NK-92 (cell line): ENCODE results near the gene CHAT.

Experiments
- DNase-seq: peaks from one replicate; lab custom pipeline; 2025; ENCODE audit not compliant: unreplicated experiment; lab: John Stamatoyannopoulos, UW

The CHAT gene

DNA sequence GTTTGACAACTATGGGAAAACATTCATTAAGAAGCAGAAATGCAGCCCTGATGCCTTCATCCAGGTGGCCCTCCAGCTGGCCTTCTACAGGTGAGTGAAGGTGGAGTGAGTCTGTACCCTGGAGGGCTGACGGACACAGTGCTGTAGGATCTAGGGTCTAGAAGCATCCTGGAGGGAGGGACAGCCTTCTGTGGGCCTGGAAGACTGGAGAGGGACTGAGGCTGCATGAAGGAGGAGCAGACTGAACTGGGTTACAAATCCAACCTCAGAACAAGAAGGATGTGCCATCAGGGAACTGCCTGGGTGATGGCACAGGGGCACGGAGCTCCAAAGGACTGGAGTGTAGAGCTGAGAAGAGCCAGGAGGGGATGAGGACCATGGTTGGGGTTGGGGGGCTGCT is 38.1 kb downstream of the CHAT start:
- DNase-seq = no peak

DNA sequence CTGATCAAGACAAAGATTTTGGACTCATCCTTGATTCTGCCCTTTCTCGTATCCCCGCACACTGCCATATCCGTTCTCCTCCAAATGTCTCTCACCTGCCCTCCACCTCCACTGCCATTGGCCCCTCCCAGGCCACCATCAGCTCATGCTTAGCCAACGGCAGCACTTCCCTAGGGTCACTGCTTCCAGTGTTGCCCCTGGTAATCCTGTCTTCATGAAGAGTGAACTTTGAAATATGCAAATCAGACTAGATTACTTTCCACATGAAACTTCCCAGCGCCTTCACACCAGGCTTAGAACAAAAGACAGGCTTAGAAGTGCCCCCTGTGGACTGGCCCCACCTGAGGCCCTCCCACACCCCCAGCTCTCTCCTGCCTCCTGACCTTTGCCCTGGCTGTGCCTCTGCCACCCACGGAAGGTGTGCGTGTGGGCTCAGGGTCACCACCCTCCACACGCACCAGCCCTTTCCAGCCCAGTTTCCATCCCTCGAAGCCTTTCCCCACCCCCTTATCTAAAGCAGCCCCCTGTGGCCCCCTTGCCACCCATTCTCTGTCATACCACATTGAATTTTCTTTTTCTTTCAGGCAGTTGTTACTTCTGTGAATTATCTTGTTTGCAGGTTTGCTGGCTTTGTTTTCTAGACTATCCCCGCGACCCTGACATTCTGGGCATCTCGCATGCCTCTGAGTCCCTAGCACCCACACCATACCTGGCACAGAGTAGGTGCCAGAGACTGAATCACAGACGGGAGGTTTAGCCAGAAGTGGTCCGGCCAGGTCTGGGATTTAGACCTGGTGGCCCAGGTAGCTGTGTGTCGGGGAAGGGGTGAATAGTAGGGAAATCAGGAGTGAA is 38.8 kb downstream of the CHAT start:
- no peak for DNase-seq

DNA sequence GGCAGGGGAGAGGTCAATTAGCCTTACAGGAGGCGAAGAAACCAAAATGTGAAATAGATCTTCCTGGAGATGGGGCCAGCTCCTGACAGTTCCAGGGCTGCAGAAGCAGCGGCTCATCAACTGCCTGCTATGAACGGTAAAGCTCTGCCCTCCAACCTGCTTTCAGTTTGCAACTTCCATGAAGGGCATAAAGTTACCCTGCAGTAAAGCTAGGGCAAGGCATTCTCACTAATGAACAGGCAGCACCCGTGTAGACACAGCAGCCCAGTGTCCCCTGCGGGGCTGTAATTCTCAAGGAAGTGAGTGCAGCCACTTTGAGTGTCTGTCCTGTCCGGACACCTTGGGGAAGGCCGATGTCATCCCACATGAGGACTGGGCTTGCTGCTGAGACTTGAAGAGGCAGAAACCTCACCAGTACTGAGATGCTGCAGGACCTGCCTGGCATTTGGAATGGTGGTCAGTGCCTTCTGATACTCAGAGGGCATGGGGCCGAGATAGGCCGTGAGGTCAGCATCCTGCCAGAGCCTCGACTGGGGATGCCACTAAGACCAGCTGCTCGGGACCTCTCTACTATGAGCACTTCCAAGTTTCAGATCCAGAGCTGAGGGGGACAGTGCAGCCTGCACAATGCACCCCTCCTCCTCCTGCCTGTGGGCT is 39.6 kb downstream of the CHAT start:
- DNase-seq = no peak

DNA sequence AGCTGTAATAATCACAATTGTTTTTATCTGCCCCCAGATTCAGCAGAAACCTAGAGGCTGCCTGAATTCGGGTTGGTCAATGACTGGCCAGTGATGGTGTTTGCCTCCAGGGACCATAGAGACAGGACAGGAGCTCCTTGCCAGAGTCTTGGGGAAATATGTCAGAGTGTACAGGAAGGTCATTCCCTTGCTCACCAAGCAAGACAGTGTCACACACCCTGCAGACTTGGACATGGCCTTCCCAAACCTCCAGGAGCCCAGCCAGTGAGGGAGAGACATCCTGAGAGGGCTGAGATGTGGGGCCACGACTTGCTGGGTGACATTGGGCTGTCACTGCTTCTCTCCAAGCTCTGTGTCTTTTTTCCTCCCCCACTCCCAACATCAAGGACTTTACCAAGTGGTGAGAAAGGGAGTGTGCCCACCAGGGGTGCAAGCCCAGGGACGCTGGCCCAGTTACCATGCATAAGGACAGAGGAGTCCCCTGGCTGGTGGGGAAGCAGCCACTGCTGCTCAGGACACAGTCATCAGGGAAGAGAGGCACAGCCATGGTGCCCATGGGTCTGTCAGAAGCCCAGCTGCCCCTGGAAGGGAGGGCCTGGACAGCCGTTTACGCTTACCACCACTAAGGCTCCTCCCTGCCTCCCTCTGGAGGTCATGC is 40.3 kb downstream of the CHAT start:
- no peak for DNase-seq

DNA sequence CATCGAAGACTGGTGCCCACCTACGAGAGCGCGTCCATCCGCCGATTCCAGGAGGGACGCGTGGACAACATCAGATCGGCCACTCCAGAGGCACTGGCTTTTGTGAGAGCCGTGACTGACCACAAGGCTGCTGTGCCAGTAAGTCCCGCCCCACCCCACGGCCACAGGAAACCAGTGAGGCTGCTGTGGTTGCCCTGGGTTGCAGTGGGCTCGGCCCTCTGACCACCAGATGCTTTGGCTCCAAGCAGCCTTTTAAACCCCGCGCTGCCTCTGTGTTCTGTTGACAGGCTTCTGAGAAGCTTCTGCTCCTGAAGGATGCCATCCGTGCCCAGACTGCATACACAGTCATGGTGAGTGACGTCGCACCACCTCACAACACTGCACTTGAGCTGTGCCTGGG is 41.3 kb downstream of the CHAT start:
- no peak for DNase-seq

DNA sequence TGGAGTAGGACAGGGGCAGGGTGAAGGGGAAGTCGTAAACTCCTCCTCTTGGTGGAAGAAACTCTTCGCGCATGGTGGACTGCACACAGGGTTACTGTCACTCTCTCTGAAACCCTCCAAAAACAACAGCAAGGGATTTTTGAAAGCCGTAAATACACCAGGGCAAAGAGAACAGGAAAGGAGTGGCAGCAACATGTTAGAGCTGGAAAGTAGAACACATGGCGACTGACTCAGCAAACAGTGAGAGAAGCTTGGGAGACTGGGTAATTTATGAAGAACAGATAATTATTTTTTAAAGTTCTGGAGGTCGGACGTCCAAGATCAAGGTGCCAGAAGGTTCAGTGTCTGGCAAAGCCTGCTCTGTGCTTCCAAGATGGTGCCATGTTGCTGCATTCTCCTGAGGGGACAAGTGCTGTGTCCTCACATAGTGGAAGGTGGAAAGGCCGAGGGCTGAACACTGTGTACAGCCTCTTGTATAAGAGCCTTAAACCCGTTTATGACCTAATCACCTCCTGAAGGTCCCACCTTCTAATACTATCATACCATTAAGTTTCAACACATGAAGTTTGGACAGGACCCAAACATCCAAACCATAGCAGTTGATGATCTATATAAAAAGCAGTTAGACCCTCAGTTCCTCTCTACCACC is 43.1 kb downstream of the CHAT start:
- no peak for DNase-seq

DNA sequence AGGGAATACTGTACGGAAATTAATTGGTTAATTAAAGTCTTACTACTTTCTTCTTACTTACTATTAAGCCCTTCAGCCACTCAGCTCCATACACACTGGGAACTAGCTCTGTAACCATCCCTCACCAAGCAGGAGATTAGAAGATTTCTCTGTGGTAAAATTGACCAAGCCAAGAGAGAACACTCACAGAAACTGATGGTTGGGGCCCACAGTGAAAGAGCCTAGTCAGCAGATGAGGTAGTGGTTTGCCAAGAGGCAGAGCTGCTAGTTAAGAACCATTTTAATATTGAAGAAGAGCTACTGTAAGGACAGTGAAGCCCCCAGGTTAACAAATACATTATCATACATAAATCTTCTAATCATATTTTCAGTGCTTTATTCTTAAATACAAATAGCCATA is 43.8 kb downstream of the CHAT start:
- DNase-seq = no peak

DNA sequence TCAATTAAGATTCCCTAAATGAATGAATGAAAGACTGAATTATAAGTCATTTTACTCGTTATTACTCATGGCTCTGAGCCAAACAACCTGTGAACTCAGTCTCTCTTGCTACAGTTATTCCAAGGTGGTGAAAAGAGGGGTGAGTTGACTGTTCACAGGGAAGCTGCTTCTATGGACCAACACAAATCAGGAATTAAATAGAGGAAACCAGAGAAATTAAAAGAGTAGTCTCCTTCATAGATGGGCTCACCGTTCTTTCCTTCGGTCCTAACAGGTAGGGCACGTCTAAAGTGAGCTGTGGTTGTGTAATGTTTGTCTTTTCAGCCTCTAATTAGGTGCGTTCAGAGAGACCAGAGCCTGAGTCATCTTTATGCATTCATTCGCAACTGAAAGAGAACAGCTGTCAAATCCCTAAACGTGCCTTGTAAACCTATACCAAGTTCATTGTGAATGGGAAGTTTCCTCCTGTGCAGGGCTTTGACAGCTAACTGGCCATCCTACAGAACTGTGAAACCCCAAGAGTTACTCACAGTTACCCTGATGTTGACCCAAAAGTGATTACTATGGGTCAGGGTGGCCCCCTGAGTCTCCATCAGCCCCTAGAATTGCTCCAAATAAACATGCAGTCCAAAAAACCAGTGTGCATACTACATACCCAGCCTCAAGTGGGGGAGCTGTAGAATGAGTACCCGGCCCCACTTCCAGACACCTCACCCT is 47.5 kb downstream of the CHAT start:
- DNase-seq = no peak

DNA sequence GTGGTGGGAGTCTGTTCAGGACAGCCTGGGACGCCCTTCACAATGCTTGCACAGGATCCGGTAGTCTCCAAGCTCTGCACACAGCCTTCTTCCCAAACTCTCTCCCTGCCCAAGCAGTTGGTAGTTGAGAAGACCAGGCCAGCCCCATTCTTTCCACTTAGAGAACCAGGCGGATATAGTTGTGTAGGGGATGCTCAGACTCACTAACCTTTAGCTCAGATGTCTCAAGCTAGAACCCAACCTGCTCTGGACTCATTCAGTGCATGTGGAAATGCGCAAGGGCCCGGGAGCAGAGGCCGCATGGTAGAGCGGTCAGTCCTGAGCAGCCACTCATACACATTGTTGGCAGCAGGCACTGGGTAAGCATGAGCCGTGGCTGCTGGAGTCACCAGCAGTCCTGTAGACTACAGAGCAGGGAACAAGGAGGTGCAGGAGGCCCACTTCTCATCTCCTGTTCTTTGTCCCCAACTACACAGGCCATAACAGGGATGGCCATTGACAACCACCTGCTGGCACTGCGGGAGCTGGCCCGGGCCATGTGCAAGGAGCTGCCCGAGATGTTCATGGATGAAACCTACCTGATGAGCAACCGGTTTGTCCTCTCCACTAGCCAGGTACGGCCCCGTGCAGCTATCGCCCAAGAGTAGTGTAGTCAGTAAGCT is 48.5 kb downstream of the CHAT start:
- DNase-seq = no peak

DNA sequence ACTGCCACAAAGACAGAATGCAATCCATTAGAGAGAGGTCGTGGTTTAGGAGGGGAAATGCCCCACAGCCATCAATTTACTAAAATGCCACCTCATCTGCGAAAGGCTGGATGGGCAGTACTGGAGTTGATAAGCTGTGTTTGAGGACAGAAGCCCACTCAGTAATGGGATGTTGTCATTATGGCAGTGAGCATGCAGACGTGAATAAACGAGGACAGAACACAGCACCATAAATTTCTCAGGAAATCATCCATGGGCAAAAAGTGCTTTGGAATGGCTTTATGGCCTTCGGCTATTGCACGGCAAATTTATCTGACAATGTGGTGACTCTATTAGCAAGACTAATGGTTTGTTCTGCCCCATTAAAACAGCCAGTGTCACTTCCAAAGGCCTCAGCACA is 49.8 kb downstream of the CHAT start:
- DNase-seq = no peak

DNA sequence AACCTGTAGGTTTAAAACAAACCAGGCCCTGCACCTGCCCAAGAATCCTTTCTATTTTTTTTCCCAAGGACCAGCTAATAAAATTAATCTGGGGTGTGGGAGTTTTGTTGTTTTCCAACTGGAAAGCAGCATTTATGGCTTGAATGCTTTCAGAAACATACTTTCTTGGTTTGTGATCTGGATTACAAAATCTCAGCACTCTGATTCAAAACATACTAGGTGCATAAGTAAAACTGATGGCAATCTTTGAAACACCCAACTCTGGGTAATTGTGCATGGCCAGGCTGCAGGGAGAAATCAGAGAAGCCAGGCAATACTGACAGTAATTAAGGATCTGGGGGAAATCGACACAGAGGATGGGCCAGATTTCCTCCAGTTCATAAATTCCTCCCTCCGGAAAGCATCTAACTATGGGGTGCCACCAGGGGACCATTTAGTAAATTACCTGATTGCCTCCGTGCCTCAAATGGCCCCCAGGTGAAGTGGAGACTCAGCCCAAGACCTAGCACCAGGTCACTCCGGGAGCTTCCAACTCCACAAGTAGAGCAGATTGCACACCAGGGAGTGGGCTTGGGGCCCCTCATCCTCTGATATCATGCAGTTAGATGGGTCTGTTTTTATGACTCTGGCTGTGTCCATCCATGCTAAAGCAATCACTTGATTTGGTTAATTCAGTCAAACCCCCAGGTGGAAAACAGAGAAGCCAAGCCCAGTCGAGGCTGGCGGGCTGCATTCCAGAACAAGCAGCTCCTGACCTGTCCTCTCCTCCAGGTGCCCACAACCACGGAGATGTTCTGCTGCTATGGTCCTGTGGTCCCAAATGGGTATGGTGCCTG is 50.4 kb downstream of the CHAT start:
- no peak for DNase-seq

DNA sequence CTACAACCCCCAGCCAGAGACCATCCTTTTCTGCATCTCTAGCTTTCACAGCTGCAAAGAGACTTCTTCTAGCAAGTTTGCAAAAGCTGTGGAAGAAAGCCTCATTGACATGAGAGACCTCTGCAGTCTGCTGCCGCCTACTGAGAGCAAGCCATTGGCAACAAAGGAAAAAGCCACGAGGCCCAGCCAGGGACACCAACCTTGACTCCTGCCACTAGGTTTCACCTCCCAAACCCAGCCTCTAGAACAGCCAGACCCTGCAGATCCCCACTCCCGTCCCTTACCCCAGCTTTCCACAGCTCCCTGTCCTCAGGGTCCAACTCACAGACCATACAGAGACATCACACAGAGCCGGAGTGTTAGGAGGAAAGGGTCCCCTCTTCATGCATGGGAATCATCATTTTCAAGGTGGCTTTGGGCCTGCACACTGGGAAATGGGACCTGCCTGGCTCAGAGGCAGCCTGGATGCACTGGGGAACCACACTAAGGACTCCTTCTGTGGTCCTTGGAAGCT is 51.1 kb downstream of the CHAT start:
- no peak for DNase-seq

DNA sequence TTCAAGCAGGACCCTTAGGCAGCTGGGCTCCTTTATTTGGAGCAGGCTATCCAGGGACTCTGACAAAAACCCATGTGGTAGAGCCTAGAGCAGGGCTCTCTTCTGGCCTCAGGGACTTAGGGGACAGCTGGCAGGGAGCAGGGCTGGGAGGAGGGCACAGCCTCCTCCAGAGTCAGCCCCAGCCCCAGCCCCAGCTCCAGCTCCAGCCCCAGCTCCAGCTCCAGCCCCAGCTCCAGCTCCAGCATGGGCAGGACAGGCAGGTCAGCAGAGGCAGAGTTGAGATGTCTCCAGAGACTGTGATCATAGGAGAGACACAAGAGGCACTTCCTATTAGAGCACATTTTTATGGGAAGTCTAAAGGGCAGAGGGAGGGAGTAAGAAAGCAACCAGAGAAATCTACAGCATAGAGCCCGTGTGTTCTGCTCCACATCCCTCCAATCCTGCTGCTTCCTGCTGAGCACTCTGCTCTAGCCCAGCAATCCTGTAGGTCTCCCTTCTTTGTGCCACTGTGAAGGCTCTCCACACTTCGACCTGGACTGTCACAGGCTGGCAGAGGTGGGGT is 52.3 kb downstream of the CHAT start:
- DNase-seq = no peak

DNA sequence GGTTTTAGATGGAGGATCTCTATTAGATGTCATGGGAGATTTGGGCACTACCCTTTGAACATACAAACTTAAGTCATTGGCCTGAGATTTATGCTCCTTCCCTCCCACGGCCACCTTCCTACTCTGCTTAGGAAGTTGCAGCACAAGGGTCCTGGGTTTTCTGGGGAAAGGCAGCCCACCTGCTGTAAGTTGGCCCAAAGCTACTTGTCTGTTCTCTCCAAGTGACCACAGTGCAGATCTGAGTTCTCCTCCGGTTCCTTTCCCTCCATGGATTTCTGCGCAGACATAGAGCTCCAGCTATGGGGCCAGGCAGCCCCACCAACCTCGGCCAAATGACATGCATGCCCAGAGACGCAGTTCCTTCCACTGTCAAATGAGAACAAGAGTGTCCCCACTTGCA is 52.8 kb downstream of the CHAT start:
- DNase-seq = no peak

DNA sequence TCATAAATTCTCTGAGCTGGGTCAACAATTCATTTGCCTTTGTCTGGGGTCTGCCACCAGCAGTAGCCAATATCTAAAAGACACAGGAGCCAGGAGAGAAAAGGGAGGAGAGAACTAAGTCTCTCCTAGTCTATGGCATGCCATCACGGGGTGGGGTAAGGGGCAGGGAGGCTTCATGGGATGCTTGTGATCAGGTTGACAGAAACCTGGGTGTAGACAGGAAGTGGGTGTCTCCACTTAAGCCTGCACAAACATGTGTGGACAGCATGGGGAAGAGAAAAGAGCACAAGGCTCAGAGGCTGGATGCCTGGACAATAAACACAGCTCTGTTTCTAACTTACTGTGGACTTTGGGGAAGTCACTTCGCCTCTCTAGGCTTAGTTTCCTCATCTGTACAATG is 54.2 kb downstream of the CHAT start:
- DNase-seq = no peak

DNA sequence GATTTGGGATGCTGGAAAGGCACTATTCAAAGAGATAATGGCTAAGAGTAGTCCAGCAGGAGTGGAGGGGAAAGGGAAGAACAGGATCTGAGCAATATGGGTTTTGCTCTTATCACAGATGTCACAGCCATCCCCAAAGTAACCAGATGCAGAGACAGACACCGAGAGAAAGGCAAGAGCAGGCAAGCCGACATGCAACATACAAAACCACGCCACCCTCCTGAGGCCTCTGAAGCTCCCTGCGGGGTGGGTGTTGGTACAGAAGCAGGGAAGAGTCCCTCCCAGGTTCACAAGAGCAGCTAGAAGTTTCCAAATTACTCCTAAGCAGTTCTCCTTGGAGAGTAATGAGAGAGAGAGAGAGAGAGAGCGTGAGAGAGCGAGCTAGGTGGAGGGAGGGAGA is 54.8 kb downstream of the CHAT start:
- DNase-seq = no peak

DNA sequence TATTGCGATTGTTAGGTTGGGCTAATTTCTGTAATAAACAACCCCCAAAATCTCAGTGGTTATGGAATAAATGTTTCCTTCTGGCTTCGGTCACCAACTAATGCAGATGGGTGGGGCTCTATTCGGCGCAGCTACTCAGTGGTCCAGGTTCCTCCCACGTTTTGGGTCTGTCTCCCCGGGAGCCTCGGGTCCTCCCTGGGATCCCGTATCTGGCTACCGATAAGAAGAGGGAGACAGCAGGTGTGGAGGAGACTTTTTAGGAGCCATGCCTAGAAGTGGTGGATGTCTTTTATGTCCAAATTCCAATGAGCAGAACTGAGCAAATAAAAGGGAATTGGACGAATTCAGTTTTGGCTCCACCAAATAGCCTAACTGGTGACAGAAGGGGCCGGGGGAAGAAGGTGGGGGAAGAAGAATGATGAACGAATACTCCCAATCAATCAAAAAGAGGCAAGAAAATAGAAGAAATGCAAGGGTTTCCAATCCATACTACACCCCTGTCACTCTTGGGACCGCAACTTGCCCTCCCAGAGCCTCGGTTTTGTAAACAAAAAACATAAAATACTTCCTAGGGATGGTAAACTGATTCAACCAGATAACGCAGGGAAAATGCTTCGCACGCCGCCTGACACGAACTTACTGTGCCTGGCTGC is 65.1 kb downstream of the CHAT start:
- DNase-seq = no peak

DNA sequence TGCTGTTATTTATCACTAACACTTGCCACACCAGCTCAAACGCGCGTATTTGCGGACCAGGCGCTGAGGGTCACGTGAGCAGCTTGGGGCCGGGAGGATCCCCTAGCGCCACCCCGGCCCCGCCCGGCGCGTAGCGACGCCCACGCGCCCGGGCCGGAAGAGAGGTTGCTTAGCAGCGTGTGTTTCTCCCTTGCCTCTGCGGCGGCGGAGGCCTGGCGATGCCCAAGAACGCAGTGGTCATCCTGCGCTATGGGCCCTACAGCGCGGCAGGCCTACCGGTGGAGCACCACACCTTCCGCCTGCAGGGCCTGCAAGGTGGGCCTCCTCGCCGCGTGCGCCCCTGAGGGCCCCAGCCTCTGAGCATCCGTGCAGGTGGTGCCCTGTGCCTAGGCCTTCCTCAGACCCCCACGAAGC is 65.7 kb downstream of the CHAT start, which contains the start of gene C10orf53:
C10orf53 (plus strand) TSS at position 172 of the 414 bp plus-strand sequence; CDS start at position 219, 47 bp downstream.
- DNase-seq = no peak
